Lower leg skin (tissue), 3 donors: Measurements from ENCODE around the gene KLHL5.

Source experiments
- POLR2A ChIP-seq, 2 donors: fragments of 450-650 bp; IDR thresholded peaks; one replicate each; pipeline ENCODE4 v1.6.1; 2016 to 2017; ENCODE audit warnings: antibody characterized with exemption in 2 of 2, mild to moderate bottlenecking in 1 of 2, moderate library complexity in 1 of 2
- TF ChIP-seq, protein P1 (sequence below), 3 donors: fragments of 450-650 bp; IDR thresholded peaks; one replicate each; pipeline ENCODE4 v1.5.1; 2016; ENCODE audit warnings: antibody characterized with exemption in 3 of 3, mild to moderate bottlenecking in 3 of 3, moderate library complexity in 2 of 3

DNA sequence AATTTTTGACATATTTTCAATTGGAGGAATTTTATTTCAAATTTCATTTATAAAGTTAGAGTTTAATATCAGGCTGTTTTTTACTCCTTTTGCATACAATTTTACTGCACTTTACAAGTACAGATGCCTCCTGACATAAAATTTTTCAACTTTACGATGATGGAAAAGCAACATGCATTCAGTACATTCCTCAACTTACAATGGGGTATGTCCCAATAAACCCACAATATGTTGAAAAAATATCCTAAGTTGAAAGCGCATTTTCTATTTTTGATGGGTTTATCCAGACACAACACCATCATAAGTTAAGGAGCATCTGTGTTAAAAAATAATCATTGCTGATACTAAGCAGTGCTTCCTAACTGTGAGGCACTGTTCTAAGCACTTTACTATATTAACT is 4.3 kb downstream of the KLHL5 start:
- no peak for TF ChIP-seq POLR2A (IDR thresholded peaks at IDR 0.05)
- TF ChIP-seq, protein P1, sequence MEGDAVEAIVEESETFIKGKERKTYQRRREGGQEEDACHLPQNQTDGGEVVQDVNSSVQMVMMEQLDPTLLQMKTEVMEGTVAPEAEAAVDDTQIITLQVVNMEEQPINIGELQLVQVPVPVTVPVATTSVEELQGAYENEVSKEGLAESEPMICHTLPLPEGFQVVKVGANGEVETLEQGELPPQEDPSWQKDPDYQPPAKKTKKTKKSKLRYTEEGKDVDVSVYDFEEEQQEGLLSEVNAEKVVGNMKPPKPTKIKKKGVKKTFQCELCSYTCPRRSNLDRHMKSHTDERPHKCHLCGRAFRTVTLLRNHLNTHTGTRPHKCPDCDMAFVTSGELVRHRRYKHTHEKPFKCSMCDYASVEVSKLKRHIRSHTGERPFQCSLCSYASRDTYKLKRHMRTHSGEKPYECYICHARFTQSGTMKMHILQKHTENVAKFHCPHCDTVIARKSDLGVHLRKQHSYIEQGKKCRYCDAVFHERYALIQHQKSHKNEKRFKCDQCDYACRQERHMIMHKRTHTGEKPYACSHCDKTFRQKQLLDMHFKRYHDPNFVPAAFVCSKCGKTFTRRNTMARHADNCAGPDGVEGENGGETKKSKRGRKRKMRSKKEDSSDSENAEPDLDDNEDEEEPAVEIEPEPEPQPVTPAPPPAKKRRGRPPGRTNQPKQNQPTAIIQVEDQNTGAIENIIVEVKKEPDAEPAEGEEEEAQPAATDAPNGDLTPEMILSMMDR (IDR thresholded peaks at IDR 0.05) = no peak
